CD14-positive monocyte (primary cell): ENCODE results near the gene LRRC25. TPM values are rescaled to one million over a fixed set of nuclear protein-coding genes. Genes with fewer than 3 reads are reported as not detected.
A peak's percentile ranks its signal among the peaks of the same experiment; 100 is the strongest.

Experiments used
- DNase-seq, 3 donors: peaks; one replicate each; pipeline ENCODE4 v3.0.0-alpha.2; 2011 to 2022
- H2AFZ ChIP-seq: 2 replicates; pipeline ENCODE4 v1.6.0; 2012; ENCODE audit warnings: mild to moderate bottlenecking, low read depth, low read length, inconsistent platforms; ENCODE audit not compliant: insufficient read depth, poor library complexity, severe bottlenecking
- H3K27ac ChIP-seq, 2 donors: 1 replicate in 1 of 2; 2 replicates in 1 of 2; pipeline ENCODE4 v1.5.1; 2012 to 2013; ENCODE audit warnings: low read length in 2 of 2, control low read depth in 1 of 2, inconsistent platforms in 1 of 2, low read depth in 1 of 2, mild to moderate bottlenecking in 1 of 2
- H3K27me3 ChIP-seq, 2 donors: one replicate each; pipeline versions ENCODE4 v1.6.0 to v1.6.1; 2011 to 2013; ENCODE audit warnings: low read length in 2 of 2; ENCODE audit not compliant: control insufficient read depth in 2 of 2, insufficient read depth in 2 of 2
- H3K36me3 ChIP-seq, 2 donors: replicated peaks in 1 of 2; 1 replicate in 1 of 2; 2 replicates in 1 of 2; pipeline versions ENCODE4 v1.5.1 to v1.6.1; 2012 to 2013; ENCODE audit warnings: low read length in 2 of 2, control low read depth in 1 of 2, inconsistent platforms in 1 of 2, mild to moderate bottlenecking in 1 of 2; ENCODE audit not compliant: insufficient read depth in 2 of 2, control insufficient read depth in 1 of 2
- H3K4me1 ChIP-seq, 2 donors: 1 replicate in 1 of 2; 2 replicates in 1 of 2; pipeline versions ENCODE4 v1.5.1 to v1.6.1; 2012 to 2013; ENCODE audit warnings: low read length in 2 of 2, control low read depth in 1 of 2, inconsistent platforms in 1 of 2, mild to moderate bottlenecking in 1 of 2, moderate library complexity in 1 of 2; ENCODE audit not compliant: insufficient read depth in 2 of 2, control insufficient read depth in 1 of 2
- H3K4me2 ChIP-seq: replicated peaks from 2 replicates; pipeline ENCODE3; 2012; ENCODE audit warnings: low read length, moderate library complexity, mild to moderate bottlenecking; ENCODE audit not compliant: poor library complexity, severe bottlenecking; ENCODE audit errors: extremely low read depth
- H3K4me3 ChIP-seq, 3 experiments: fragments of 200-600 bp in 1 of 3; sonication (generic) in 1 of 3; replicated peaks in 1 of 3; 1 replicate in 2 of 3; 2 replicates in 1 of 3; pipeline ENCODE4 v1.5.1; 2011 to 2013; ENCODE audit warnings: low read length in 3 of 3, mild to moderate bottlenecking in 3 of 3, control low read depth in 2 of 3, low read depth in 2 of 3, inconsistent platforms in 1 of 3, moderate library complexity in 1 of 3
- H3K79me2 ChIP-seq: 2 replicates; pipeline ENCODE4 v1.6.0; 2012; ENCODE audit warnings: mild to moderate bottlenecking, control low read depth, inconsistent platforms, low read length, moderate library complexity; ENCODE audit not compliant: insufficient read depth
- H3K9ac ChIP-seq: 2 replicates; pipeline ENCODE4 v1.6.0; 2017; ENCODE audit warnings: low read length, mild to moderate bottlenecking; ENCODE audit not compliant: insufficient read depth, poor library complexity, severe bottlenecking
- H3K9me3 ChIP-seq, 2 donors: replicated peaks in 1 of 2; 1 replicate in 1 of 2; 2 replicates in 1 of 2; pipeline versions ENCODE4 v1.5.1 to v1.6.1; 2012 to 2013; ENCODE audit warnings: low read length in 2 of 2, control low read depth in 1 of 2; ENCODE audit not compliant: control insufficient read depth in 1 of 2, insufficient read depth in 1 of 2
- H4K20me1 ChIP-seq: 2 replicates; pipeline ENCODE4 v1.6.0; 2012; ENCODE audit warnings: mild to moderate bottlenecking, low read length, control low read depth, moderate library complexity; ENCODE audit not compliant: insufficient read depth
- H3K27ac Mint-ChIP-seq, 7 donors: one replicate each; pipeline ENCODE4 v1.8.0; 2020; ENCODE audit warnings: mild to moderate bottlenecking in 7 of 7, mixed read lengths in 7 of 7, moderate library complexity in 6 of 7, inconsistent platforms in 2 of 7
- H3K27me3 Mint-ChIP-seq, 3 donors: one replicate each; pipeline ENCODE4 v1.8.0; 2021 to 2022; ENCODE audit warnings: low read depth in 3 of 3, mild to moderate bottlenecking in 3 of 3, mixed read lengths in 3 of 3, moderate library complexity in 3 of 3, inconsistent platforms in 1 of 3
- H3K36me3 Mint-ChIP-seq, 2 donors: one replicate each; pipeline ENCODE4 v1.8.0; 2020; ENCODE audit warnings: mixed read lengths in 2 of 2, inconsistent platforms in 1 of 2, mild to moderate bottlenecking in 1 of 2
- H3K4me1 Mint-ChIP-seq: one replicate; pipeline ENCODE4 v1.8.0; 2020; ENCODE audit warnings: mild to moderate bottlenecking, mixed read lengths
- H3K4me3 Mint-ChIP-seq, 2 donors: one replicate each; pipeline ENCODE4 v1.8.0; 2020; ENCODE audit warnings: mild to moderate bottlenecking in 2 of 2, mixed read lengths in 2 of 2, moderate library complexity in 1 of 2
- H3K9me3 Mint-ChIP-seq, 7 donors: one replicate each; pipeline ENCODE4 v1.8.0; 2020 to 2022; ENCODE audit warnings: mixed read lengths in 7 of 7, mild to moderate bottlenecking in 6 of 7, moderate library complexity in 6 of 7, inconsistent platforms in 2 of 7
- CTCF ChIP-seq: fragments of 200-600 bp; IDR thresholded peaks from one replicate; pipeline ENCODE4 v1.8.0; 2022; ENCODE audit warnings: antibody characterized with exemption, mild to moderate bottlenecking
- WGBS: methylation state at CpG from one replicate; pipeline ENCODE4 v1.1.5; 2013; ENCODE audit warnings: missing lambda C conversion rate; ENCODE audit not compliant: insufficient coverage; 5-methylcytosine and 5-hydroxymethylcytosine counted together
- intact Hi-C, 2 donors: fragments of 100-400 bp; cut with micrococcal nuclease; formaldehyde crosslinking; loops; one replicate each; pipeline versions ENCODE4 v1.15.0 to v1.15.1; 2023
- polyA plus RNA-seq, 3 donors: library from polyadenylated mRNA; depleted of rRNA in 1 of 3; unstranded in 2 of 3; stranded (reverse) in 1 of 3; fragments of 300-500 nt in 2 of 3; fragments of >200 nt in 1 of 3; fragmentation: Illumina TruSeq in 2 of 3; gene quantifications; 1 replicate in 2 of 3; 2 replicates in 1 of 3; pipeline ENCODE4 v1.2.3, GENCODE V29; 2012 to 2021

The LRRC25 gene
- polyA plus RNA-seq, 3 donors = 173 to 581 (median 416) TPM

GRCh38 chr19:18429717-18430416 is 32.4 kb upstream of the LRRC25 start:
- H3K27me3 Mint-ChIP-seq = peaks cover 12 to 28% (median 14%) of the 10 kb centered on the region in 3 donors
- no peak for TF ChIP-seq CTCF
- peaks cover 12% of the 10 kb centered on the region for H3K79me2 ChIP-seq
- H4K20me1 ChIP-seq = peaks cover 76% of the 10 kb centered on the region
- H3K36me3 Mint-ChIP-seq = peaks cover 1 to 24% of the 10 kb centered on the region in 2 donors
- no peaks in the 10 kb centered on the region for H3K9me3 Mint-ChIP-seq
- H3K4me3 ChIP-seq = peak overlapping the region in 1 of 3 experiments; percentile 69
- H3K4me1 Mint-ChIP-seq = peaks cover 21% of the 10 kb centered on the region
- peaks cover 23 to 40% of the 10 kb centered on the region in 2 donors for H3K4me1 ChIP-seq
- peak overlapping the region; percentile 49 for H3K9ac ChIP-seq
- H3K27ac ChIP-seq = no peak overlapping the region
- H2AFZ ChIP-seq = no peak overlapping the region
- intact Hi-C loops = no loop called here
- peak overlapping the region; percentile 35 to 57 for H3K4me3 Mint-ChIP-seq
- WGBS = 50% methylated on average over 3 of the region's 13 CpGs
- H3K27ac Mint-ChIP-seq = peak overlapping the region in 4 of 7 donors; percentile 56 to 85 (median 73)
- H3K27me3 ChIP-seq = peaks cover 0 to 19% of the 10 kb centered on the region in 2 donors
- H3K36me3 ChIP-seq = peaks cover 0 to 3% of the 10 kb centered on the region in 2 donors
- H3K4me2 ChIP-seq = peak overlapping the region; percentile 79
- no peaks in the 10 kb centered on the region for H3K9me3 ChIP-seq
- no peak for DNase-seq

GRCh38 chr19:18428787-18429674 is 31.6 kb upstream of the LRRC25 start:
- Mint-ChIP-seq H3K36me3 (peaks cover 1 to 19% of the 10 kb centered on the region in 2 donors), H3K4me3 (peak overlapping the region; percentile 35 to 45), H3K4me1 (peaks cover 21% of the 10 kb centered on the region), H3K9me3 (no peaks in the 10 kb centered on the region), H3K27ac (peak overlapping the region in 5 of 7 donors; percentile 54 to 72 (median 56)), H3K27me3 (peaks cover 6 to 20% (median 9%) of the 10 kb centered on the region in 3 donors)
- DNase-seq = peak; percentile 85 to 88 (median 85)
- WGBS = 1% methylated on average over 62 of the region's 77 CpGs
- Histone ChIP-seq H3K9ac (peak overlapping the region; percentile 49), H3K79me2 (peaks cover 19% of the 10 kb centered on the region), H3K4me3 (peak overlapping the region; percentile 16 to 69 (median 25)), H3K9me3 (no peaks in the 10 kb centered on the region), H3K4me1 (peaks cover 23 to 38% of the 10 kb centered on the region in 2 donors), H4K20me1 (peaks cover 76% of the 10 kb centered on the region), H3K4me2 (peak overlapping the region; percentile 79), H3K27me3 (peaks cover 0 to 13% of the 10 kb centered on the region in 2 donors), H2AFZ (peak overlapping the region; percentile 50), H3K27ac (peak overlapping the region in 1 of 2 donors; percentile 20), H3K36me3 (peaks cover 0 to 3% of the 10 kb centered on the region in 2 donors)
- intact Hi-C loops = no loop called here
- TF ChIP-seq CTCF = no peak
